Parathyroid adenoma (tissue), 2 donors: ENCODE results near the gene SLC26A3.
A peak's percentile ranks its signal among the peaks of the same experiment; 100 is the strongest.

ENCODE experiments used
- H2AFZ ChIP-seq: fragments of 300-600 bp; sonication (generic); one replicate; pipeline ENCODE4 v1.7.0; 2017; ENCODE audit warnings: antibody characterized with exemption, mild to moderate bottlenecking
- H3K27ac ChIP-seq: fragments of 300-600 bp; sonication (generic); one replicate; pipeline ENCODE4 v1.7.0; 2017
- H3K27me3 ChIP-seq: fragments of 300-600 bp; sonication (generic); one replicate; pipeline ENCODE4 v1.7.0; 2017; ENCODE audit warnings: low read length; ENCODE audit not compliant: control insufficient read depth, insufficient read depth
- H3K36me3 ChIP-seq: fragments of 300-600 bp; sonication (generic); one replicate; pipeline ENCODE4 v1.7.0; 2017; ENCODE audit warnings: low read length; ENCODE audit not compliant: control insufficient read depth, insufficient read depth
- H3K4me1 ChIP-seq: fragments of 300-600 bp; sonication (generic); one replicate; pipeline ENCODE4 v1.7.0; 2017; ENCODE audit warnings: control low read depth
- H3K4me2 ChIP-seq: fragments of 300-600 bp; sonication (generic); one replicate; pipeline ENCODE4 v1.7.0; 2017; ENCODE audit warnings: low read length
- H3K4me3 ChIP-seq: fragments of 300-600 bp; sonication (generic); one replicate; pipeline ENCODE4 v1.7.0; 2017; ENCODE audit warnings: low read depth, low read length
- H3K79me2 ChIP-seq: fragments of 300-600 bp; sonication (generic); one replicate; pipeline ENCODE4 v1.7.0; 2017; ENCODE audit warnings: control low read depth
- H3K9ac ChIP-seq: fragments of 300-600 bp; sonication (generic); one replicate; pipeline ENCODE4 v1.7.0; 2017; ENCODE audit warnings: mild to moderate bottlenecking
- H3K9me3 ChIP-seq: fragments of 300-600 bp; sonication (generic); one replicate; pipeline ENCODE4 v1.7.0; 2017; ENCODE audit warnings: low read length; ENCODE audit not compliant: control insufficient read depth
- CTCF ChIP-seq: fragments of 300-600 bp; sonication (generic); IDR thresholded peaks from one replicate; pipeline ENCODE4 v1.7.0; 2017; ENCODE audit warnings: antibody characterized with exemption, mild to moderate bottlenecking
- donor health status: primary hyperparathyroidism.

SLC26A3 gene

DNA sequence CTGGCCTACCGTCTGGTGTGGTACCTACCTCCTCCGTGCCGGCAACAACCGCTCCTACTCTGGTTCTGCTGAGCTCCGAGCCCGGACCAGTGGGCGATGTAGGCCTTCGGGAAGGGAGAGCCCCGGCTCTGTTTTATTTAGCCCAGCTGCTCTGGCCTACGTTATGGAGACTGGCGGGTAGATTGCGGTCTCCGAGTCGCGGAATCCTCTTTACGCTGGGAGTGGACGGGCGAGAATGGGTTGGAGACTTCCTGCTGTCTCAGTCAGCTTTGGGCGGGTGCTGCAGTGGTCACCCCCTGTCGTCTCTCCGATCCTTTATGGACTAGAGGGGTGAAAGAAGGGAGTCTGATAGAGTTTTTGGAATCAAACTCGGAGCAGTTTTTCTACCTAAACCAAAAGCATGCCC lies 58.7 kb downstream of the SLC26A3 start:
- Histone ChIP-seq H3K36me3 (no peaks in the 10 kb centered on the region), H3K79me2 (peaks cover 35% of the 10 kb centered on the region), H3K4me3 (peak overlapping the region; percentile 92), H3K27me3 (no peaks in the 10 kb centered on the region), H3K9ac (peak overlapping the region; percentile 39), H3K27ac (peak overlapping the region; percentile 97), H3K4me1 (peaks cover 15% of the 10 kb centered on the region), H3K9me3 (no peaks in the 10 kb centered on the region), H3K4me2 (peak overlapping the region; percentile 76), H2AFZ (peak overlapping the region; percentile 86)
- TF ChIP-seq CTCF: no peak

DNA sequence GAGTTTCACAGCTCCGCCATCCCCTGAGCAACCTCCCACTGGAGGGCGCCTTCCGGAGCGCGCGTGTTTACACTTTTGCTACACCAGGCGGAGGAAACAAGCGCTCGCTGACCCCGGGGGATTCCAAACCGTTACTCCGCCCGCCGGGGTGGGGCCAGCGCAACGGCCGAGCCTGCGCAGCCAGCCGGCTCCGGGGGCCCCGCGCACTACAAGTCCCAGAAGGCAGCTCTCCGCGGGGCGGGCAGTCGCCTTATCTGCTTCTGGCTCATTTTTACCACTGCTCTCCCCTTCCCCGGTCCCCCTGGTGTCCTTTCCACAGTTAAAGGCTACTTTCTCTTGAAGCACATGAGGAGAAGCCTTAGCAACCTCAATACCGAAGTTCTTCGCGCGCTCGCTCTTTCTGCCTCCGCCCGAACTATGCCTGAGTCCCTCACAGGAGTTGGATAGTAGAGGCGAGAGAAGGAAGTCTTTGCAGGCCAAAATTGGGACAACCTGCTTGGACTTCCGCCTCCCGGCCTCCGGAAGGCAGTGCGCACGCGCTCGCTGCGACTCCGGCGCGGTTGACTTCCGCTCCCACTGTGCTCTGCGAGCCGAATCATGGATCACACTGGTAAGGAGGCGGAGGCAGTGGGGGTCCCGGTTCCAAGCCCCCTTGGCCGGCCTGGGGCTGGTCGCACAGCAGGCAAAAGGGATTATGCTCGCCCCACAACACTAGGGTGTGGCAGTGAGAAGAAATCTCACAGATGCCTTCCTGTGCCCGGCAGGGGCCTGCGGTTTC lies 59.3 kb downstream of the SLC26A3 start, which contains the start of gene CBLL1:
Gene CBLL1 (plus strand): TSS at position 576 of the 778 bp plus-strand sequence. CDS start 22 bp downstream, at position 598.
- H3K4me3 ChIP-seq: peak within 1 kb of the TSS; percentile 92
- peak; percentile 81 for TF ChIP-seq CTCF
- H3K27me3 ChIP-seq: no peaks in the 10 kb centered on the region
- H3K36me3 ChIP-seq: no peaks in the 10 kb centered on the region
- peak within 1 kb of the TSS; percentile 76 for H3K4me2 ChIP-seq
- H3K9ac ChIP-seq: peak within 1 kb of the TSS; percentile 39
- H3K79me2 ChIP-seq: peaks cover 32% of the 10 kb centered on the region
- peak within 1 kb of the TSS; percentile 97 for H3K27ac ChIP-seq
- H2AFZ ChIP-seq: peak within 1 kb of the TSS; percentile 86
- H3K4me1 ChIP-seq: peaks cover 15% of the 10 kb centered on the region
- no peaks in the 10 kb centered on the region for H3K9me3 ChIP-seq

DNA sequence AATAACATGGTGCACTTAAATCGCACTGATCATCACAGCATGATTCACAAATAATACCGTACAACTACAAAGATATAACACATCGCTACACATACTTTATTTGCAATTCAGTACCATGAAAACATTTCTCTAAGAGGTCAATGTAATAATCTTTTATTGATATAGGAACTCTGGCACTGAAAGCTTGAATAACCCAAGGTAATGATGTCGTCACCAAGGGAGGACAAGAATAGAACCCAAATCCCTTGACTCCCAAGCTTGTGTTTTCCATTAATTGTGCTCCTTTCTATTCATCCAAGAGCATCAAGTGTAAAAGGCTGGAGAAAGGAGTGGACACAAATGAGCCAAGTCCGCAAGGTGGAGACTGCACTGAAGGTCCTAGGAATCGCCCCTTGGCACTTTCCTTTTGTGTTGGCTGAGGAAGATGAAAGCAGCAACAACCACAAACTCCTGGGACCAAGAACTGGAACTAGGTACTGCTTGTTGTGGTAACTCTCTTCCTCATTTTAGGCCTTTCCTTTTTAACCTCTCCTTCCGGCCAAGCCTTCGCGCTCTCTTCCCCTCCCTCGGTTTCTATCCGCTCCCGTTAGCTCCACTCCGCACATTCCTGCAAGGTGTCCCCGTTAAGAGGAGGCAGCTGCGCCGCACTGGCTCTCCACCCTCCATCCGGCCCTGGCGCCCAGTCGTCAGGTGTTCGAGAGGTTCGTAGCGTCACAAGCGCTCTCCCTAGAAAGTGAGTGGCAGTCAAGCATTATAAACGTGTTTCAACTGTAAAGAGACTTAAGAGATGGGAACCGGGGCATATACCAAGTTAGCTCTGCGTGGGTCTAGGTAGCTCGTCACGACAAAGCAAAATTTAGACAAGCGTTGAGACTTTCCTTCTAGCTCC lies 60.1 kb downstream of the SLC26A3 start:
- Histone ChIP-seq H3K9ac (no peak overlapping the region), H3K4me2 (peak overlapping the region; percentile 76), H3K27ac (peak overlapping the region; percentile 97), H3K36me3 (no peaks in the 10 kb centered on the region), H3K27me3 (no peaks in the 10 kb centered on the region), H3K4me3 (peak overlapping the region; percentile 92), H3K9me3 (no peaks in the 10 kb centered on the region), H2AFZ (peak overlapping the region; percentile 86), H3K79me2 (peaks cover 32% of the 10 kb centered on the region), H3K4me1 (peaks cover 15% of the 10 kb centered on the region)
- TF ChIP-seq CTCF: no peak

DNA sequence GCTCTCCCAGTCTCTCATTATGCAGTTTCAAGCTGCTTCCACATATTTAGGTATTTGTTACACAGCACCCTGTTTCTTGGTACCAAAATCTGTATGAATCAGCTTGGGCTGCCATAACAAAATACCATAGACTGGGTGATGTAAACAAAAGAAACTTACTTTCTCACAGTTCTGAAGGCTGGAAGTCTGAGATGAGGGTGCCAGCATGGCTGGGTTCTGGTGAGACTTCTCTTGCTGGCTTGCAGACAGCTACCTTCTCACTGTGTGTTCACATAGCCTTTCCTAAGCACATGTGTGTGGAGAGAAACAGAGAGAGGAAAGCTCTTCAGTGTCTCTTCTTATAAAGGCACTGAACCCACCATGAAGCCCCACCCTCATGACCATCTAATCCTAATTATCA lies 74.7 kb downstream of the SLC26A3 start:
- Histone ChIP-seq H3K36me3 (no peaks in the 10 kb centered on the region), H2AFZ (no peak overlapping the region)

More for the DNA sequence above, 74.7 kb downstream of the SLC26A3 start:
- H3K27me3 ChIP-seq: no peaks in the 10 kb centered on the region
- H3K79me2 ChIP-seq: no peaks in the 10 kb centered on the region
- H3K9me3 ChIP-seq: no peaks in the 10 kb centered on the region
- peaks cover 9% of the 10 kb centered on the region for H3K4me1 ChIP-seq
- H3K4me2 ChIP-seq: no peak overlapping the region
- no peak overlapping the region for H3K9ac ChIP-seq
- TF ChIP-seq CTCF: no peak
- H3K27ac ChIP-seq: no peak overlapping the region
- no peak overlapping the region for H3K4me3 ChIP-seq
